NCI-H2107 (cell line): ENCODE data around the gene ARL4C.

ENCODE experiments used
- DNase-seq: peaks from one replicate; lab custom pipeline; 2025; lab: John Stamatoyannopoulos, UW

The ARL4C gene, protein sequence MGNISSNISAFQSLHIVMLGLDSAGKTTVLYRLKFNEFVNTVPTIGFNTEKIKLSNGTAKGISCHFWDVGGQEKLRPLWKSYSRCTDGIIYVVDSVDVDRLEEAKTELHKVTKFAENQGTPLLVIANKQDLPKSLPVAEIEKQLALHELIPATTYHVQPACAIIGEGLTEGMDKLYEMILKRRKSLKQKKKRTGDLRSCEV

GRCh38 chr2:234496835-234497593 is at the start of gene ARL4C:
Gene ARL4C, minus strand, starts transcription at chr2:234497081. Its CDS starts 495 bp downstream, at chr2:234496586.
- DNase-seq: peak; percentile 26

DNA sequence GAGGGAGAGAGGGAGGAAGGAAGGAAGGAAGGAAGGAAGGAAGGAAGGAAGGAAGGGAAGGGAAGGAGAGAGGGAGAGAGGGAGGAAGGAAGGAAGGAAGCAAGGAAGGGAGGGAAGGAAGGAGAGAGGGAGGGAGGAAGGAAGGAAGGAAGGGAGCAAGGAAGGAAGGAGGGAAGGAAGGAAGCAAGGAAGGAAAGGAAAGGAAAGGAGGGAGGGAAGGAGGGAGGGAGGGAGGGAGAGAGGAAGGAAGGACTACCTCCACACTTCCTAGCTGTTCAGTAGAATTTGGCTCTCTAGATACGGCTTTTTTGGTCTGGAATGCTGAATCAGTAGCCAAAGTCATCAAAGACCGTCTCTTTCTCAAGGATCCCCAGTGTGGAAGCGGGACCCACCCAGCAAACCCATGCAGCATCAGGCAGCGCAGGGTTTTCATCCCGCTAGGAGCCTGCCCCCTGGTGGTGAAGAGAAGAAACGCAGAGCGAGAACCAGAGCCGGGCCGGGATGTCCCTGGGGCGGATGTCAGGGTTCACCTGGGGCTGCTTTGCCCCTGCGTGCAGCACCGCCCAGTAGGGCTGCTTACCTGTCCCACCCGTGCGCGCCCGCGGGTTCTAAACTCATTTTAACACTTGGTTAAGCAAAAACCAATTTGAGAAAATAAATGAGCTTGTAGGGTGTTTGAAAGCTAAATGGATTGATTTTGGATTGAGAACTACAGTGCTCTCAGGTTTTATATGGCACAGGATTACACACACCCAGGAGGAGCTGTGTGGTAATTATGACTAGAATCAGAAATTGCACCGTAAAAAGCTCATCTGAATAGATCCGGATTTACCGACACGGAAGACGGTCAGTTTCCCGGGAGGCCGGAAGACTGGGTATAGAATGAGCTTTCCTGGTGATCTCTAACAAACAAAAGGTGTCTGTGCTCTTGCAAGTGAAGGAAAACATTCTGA is 48.1 kb upstream of the ARL4C start:
- DNase-seq: peak; percentile 64

GRCh38 chr2:234542742-234543141 is 45.9 kb upstream of the ARL4C start:
- DNase-seq: no peak

- no peak for DNase-seq
Observed at GRCh38 chr2:234537929-234538328, 41.0 kb upstream of the ARL4C start.

DNA sequence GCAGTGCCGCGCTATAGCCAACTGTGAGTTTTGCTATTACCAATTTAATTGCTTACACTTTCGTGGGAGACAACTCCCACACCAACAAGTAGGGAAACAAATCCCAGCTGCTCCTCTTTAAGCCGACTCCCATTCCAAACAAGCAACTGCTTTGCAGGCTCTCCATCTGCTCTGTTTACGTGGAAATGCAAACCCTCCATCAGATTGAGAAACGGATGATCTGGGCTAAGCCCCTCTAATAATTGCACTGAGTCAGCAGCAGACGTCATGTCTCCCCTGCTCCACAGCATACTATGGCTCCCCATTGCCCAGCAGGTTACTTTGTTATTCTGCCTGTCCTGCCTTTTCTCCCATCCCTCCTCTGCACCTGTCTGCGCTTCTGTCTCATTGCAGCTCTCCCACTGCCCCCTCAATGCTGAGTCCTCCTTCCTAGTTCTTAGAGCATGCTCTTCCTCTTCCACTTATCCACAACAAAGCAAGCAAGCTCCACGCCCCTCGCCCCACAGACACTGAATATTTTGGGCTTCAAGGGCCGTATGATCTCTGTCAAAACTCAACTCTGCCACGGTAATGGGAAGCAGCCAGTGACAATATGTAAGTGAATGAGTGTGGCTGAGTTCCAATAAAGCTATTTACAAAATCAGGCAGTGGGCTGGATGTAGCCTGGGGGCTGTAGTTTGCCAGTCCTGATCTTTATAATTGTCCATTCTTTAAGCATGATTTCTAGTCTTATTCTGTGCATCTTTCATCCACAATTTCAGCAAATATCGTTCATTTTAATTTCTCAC is 39.5 kb upstream of the ARL4C start:
- no peak for DNase-seq

DNA sequence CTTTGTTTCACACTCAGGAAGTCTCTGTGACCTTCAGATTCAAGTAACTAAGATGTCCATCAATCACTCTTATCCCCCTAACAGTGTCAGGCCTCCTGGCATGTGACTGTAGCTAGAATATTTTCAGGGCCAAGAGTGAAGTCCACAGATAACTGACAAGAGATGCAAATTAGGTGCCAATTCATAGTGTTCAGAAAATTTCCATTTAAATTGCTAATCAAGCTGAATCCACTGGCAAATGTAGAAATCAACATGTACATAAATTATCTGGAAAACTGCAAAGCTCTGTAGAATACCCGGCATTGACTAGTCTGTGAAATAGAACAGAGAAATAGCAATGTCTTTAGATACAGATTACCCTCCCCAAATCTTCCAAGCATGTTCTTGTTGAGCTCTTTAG is 38.6 kb upstream of the ARL4C start:
- DNase-seq: no peak

GRCh38 chr2:234534515-234534914 is 37.6 kb upstream of the ARL4C start:
- no peak for DNase-seq

- peak; percentile 25 for DNase-seq
Observed at GRCh38 chr2:234533626-234534025, 36.7 kb upstream of the ARL4C start.

DNA sequence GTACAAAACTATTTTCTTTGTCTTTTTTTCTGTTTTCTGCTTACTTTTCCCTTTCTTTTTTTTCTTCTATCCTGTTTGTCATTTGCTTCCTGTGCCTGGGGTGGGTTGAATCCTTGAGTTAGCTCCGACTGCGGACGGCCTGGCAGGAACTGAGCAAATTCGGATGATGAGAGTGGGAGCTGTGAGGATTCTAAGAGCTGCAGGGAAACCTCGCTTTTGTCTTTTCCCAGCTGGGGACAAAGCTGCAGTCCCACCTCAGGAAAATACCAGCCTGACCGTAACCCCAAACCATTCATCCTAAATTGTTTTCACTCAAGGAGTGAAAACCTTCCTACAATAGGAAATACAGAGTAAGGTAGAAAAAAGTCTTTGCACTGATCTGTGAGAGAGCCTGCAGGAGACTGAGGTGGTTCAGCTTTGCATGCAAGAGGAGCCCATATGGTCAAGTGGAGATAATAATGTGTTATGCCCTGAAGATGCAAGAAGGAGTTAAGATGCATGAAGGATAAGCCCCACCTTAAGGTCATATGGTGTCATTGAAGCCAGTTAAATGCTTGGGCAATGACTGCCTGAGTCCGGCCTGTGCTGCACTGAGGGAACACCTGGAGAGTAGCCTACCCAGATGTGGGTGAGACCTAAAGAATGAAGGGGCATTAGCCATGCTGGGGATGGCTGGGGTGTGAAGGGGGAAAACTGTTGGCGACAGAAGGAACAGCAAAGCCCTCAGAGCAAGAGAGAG is 31.7 kb upstream of the ARL4C start:
- DNase-seq: no peak

DNA sequence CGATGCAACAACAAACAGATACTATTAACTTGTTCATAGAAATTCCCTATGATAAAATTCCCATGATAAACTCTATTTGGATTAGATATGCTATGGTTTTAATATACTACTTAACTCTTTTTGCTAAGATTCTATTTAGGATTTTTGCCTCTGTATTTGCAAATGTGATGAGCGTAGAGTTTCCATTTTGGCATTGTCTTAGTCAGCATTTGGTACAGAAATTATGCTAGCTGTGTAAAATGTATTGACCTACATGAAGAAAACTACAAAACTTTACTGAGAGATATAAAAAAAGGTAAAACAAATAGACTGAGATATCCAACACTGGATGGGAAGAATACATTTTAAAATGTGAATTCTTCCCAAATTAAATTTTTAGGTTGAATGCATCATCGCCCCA is 29.8 kb upstream of the ARL4C start:
- DNase-seq: no peak

- DNase-seq: no peak
Observed at GRCh38 chr2:234521536-234521935, 24.7 kb upstream of the ARL4C start.

GRCh38 chr2:234518986-234519642 is 22.2 kb upstream of the ARL4C start:
- no peak for DNase-seq

DNA sequence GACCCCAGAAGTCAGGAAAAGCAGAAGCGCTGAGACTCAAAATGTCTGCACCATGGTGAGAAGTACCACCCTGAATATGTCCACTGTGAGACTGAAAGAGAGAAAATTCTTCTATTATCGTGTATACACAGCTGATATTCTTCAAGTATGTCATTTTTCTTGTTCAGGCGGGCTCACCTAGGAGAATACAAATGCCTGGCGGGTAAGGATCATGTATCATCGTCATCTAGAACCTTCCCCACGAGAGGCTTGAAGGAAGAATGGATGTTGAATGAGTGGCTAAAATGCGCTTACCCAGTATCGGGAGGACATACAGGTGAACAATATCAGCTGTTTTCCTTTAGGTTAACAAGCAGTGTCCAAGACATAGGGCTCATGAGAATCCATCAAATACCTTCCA is 21.1 kb upstream of the ARL4C start:
- no peak for DNase-seq

- DNase-seq: no peak
Observed at GRCh38 chr2:234514873-234515638, 18.2 kb upstream of the ARL4C start.

DNA sequence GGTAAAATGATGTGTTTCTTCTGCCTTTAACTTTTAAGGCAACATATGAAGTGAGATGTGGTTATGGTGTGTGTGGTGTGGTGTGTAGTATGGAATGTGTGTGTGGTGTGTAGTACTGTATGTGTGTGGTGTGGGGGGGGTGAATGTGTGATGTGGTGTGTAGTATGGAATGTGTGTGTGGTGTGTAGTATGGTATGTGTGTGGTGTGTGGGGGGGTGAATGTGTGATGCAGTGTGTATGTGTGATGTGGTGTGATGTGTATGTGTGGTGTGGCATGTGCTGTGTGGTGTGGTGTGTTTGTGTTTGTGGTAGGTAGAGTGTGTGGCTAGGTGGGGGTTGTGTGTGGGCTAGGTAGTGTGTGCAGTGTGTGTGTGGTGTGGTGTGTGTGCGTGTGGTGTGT is 17.2 kb upstream of the ARL4C start:
- DNase-seq: no peak

GRCh38 chr2:234512884-234513669 is 16.2 kb upstream of the ARL4C start:
- no peak for DNase-seq

- no peak for DNase-seq
Observed at GRCh38 chr2:234502919-234503285, 6.0 kb upstream of the ARL4C start.

- DNase-seq: no peak
Observed at GRCh38 chr2:234502285-234502918, 5.5 kb upstream of the ARL4C start.
